Vagina (tissue), 2 donors: ENCODE results near the gene GRM4.

ENCODE experiments used
- CTCF ChIP-seq, 3 experiments: fragments of 450-650 bp in 2 of 3; fragments of 200-600 bp in 1 of 3; sonication (generic) in 1 of 3; IDR thresholded peaks; one replicate each; pipeline ENCODE4 v1.5.1; 2017 to 2019; ENCODE audit warnings: antibody characterized with exemption in 3 of 3, mild to moderate bottlenecking in 2 of 3, moderate library complexity in 2 of 3
- POLR2A ChIP-seq, 2 donors: fragments of 450-650 bp; IDR thresholded peaks; one replicate each; pipeline ENCODE4 v1.6.1; 2017; ENCODE audit warnings: antibody characterized with exemption in 2 of 2, mild to moderate bottlenecking in 2 of 2, moderate library complexity in 2 of 2
- POLR2AphosphoS5 ChIP-seq, 2 donors: sonication (generic); formaldehyde crosslinking; IDR thresholded peaks; one replicate each; pipeline ENCODE4 v1.9.0; 2017; ENCODE audit warnings: antibody characterized with exemption in 2 of 2, mild to moderate bottlenecking in 2 of 2, low read depth in 1 of 2; ENCODE audit not compliant: insufficient read depth in 1 of 2

DNA sequence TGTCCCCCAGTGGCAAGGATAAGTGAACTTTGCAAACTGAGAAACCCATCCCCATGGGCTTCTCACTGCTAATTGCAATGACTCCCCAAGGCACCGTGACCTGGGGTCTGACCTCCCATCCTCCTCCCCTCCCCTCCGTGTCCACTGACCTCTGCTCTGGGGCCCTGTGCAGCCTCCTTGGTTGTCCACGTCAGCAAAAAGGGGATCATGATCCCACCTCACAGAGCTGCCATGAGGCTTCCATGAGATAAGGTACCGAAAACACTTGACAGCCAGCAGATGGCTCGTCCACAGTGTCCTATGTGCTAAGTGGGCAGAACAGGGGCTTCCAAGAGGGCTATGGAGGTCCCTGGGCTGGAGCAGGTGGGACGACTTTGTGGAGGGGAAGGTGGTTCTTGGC, 104.5 kb downstream of the GRM4 start:
- TF ChIP-seq CTCF (IDR thresholded peaks at IDR 0.05) (no peak), POLR2A (IDR thresholded peaks at IDR 0.05) (no peak), POLR2AphosphoS5 (IDR thresholded peaks at IDR 0.05; ENCODE audit: insufficient read depth in 1 of 2, low read depth in 1 of 2) (no peak)
